NCI-H146 treated with DMSO at 0.1 percent for 48 hours (cell line): ENCODE data around the gene SLC30A5.
A peak's percentile ranks its signal among the peaks of the same experiment; 100 is the strongest.
"Not testable (repeated sequence)": the region's sequence is repeated elsewhere in the genome, so short reads cannot be mapped to it uniquely, and the experiment has no call there.

Experiments
- DNase-seq: peaks from one replicate; lab custom pipeline; 2025; ENCODE audit not compliant: unreplicated experiment; lab: John Stamatoyannopoulos, UW

SLC30A5 gene

GRCh38 chr5:69103521-69103920 is 9.7 kb downstream of the SLC30A5 start:
- no peak for DNase-seq

DNA sequence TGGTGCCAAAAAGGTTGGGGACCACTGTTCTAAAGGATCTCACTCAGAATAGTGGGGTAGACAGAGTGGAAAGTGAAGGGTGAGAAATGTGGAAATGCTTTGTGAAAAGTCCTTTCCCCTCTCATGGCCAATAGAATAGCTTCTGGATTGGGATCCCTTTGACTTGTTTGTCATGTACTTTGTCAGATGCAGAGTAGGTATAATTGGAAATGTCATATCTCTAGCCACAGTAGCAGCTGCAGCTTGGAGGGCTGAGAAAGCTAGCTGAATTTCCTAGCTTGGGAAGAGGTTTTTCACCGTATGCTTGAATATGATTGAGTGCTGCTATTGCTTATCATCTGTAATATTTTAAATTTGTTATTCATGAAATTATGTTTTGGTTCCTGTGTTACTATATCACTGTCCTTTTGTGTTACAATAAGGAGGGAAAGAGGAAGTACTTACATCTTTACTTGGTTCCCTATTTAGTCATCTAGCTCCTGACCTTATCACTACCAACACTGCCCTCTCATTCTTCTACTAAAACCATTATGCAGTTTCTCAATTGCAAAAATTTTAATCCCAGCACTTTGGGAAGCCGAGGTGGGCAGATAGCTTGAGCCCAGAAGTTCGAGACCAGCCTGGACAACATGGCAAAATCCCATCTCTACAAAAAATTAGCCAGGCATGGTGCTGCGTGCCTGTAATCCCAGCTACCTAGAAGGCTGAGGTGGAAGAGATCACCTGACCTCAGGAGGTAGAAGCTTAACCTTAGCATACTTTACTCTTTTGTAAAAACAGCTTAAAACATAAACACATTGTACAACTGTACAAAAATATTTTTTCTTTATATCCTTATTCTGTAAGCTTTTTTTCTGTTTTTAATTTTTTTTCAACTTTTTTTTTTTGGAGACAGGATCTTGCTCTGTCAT is 12.4 kb downstream of the SLC30A5 start:
- DNase-seq: no peak

- not testable (repeated sequence) for DNase-seq
These were observed 14.6 kb downstream of the SLC30A5 start for GRCh38 chr5:69108367-69108766.

- DNase-seq: no peak
These were observed 20.0 kb downstream of the SLC30A5 start for GRCh38 chr5:69113851-69114250.

DNA sequence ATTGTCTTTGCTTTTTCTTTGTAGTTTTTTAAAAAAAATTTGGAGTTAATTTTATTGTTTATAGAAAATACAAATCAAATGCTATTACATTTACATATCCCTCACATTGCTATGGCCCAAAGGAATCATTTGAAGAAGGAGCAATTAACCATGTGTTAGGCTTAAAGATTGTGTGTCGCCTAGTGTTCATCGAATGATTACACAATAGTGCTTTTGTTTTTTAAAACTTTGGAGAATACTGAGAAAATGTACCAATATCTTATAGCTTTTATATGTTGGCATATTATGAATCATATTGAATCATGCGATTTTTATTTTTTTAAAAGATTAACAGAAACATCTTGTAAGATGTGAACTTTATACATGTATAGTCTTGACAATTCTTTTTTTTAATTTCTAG is 21.7 kb downstream of the SLC30A5 start:
- no peak for DNase-seq

GRCh38 chr5:69129413-69129812 is 35.6 kb downstream of the SLC30A5 start:
- DNase-seq: no peak

- no peak for DNase-seq
These were observed 36.4 kb downstream of the SLC30A5 start for GRCh38 chr5:69130241-69130640.

DNA sequence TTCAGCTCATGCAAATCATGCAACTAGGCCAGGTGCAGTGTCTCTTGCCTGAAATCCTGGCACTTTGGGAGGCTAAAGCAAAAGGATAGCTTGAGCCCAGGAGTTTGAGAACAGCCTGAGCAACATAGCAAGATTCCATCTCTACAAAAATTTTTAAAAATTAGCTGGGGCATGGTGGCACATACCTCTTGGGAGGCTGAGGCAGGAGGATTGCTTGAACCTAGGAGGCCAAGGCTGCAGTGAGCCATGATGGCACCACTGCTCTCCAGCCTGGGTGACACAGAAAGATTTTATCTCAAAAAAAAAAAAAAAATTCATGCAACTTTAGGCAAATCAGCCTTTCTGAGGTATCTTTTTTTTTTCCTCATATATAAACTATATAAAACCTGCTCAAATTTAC is 37.5 kb downstream of the SLC30A5 start:
- DNase-seq: no peak

DNA sequence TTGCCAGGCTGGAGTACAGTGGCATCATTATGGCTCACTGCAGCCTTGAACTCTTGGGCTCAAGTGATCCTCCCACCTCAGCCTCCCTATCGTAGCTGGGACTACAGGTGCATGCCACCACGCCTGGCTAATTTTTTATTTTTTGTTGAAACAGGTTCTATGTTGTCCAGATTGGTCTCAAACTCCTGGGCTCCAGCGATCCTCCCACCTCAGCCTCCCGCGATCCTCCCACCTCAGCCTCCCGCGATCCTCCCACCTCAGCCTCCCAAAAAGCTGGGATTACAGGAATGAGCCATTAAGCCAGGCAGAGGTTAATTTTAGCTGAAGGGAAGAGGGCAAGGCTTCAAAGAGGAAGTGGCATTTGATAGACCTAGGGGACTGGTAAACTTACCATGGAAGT is 40.3 kb downstream of the SLC30A5 start:
- DNase-seq: no peak

GRCh38 chr5:69136293-69136692 is 42.5 kb downstream of the SLC30A5 start:
- DNase-seq: no peak

DNA sequence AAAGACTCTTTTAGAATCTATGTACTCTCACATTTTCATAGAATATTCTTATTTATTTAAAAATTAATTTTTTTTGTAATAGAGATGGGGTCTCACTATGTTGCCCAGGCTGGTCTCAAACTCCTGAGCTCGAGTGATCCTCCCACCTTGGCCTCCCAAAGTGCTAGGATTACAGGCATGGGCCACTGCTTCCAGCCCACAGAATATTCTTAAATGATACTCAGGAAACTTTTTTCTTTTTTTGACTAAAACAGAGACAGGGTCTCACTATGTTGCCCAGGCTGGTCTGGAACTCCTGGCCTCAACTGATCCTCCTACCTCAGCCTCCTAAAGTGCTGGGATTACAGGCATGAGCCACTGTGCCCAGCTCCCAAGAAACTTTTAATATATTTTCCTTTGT is 43.4 kb downstream of the SLC30A5 start:
- not testable (repeated sequence) for DNase-seq

DNA sequence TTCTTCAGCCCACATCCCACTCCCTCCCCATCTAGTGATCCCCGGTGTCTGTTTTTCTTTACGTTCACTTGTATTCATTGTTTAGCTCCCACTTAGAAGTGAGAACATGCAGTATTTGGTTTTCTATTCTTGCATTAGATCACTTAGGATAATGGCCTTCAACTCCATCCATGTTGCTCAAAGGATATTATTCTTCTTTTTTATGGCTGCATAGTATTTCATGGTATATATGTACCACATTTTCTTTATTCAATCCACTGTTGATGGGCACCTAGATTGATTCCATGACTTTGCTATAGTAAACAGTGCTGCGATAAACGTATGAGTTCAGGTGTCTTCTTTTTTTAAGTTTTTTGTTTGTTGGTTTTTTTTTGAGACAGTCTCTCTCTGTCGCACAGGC is 44.0 kb downstream of the SLC30A5 start:
- no peak for DNase-seq

- DNase-seq: no peak
These were observed 45.0 kb downstream of the SLC30A5 start for GRCh38 chr5:69138766-69139165.

GRCh38 chr5:69140239-69140638 is 46.4 kb downstream of the SLC30A5 start:
- DNase-seq: not testable (repeated sequence)

- DNase-seq: no peak
These were observed 47.0 kb downstream of the SLC30A5 start for GRCh38 chr5:69140827-69141226.

DNA sequence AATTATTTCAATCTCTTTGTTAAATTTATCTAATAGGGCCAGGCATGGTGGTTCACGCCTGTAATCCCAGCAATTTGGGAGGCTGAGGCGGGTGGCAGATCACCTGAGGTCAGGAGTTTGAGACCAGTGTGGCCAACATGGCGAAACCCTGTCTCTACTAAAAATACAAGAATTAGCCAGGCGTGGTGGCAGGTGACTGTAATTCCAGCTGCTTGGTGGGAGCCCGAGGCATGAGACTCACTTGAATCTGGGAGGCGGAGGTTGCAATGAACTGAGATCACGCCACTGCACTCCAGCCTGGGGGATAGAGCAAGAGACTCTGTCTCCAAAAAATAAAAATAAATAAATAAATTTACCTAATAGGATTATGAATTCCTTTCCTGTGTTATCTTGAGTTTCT is 54.8 kb downstream of the SLC30A5 start:
- DNase-seq: not testable (repeated sequence)

GRCh38 chr5:69148981-69149675 is 55.3 kb downstream of the SLC30A5 start:
- no peak for DNase-seq

GRCh38 chr5:69149676-69150010 is 55.8 kb downstream of the SLC30A5 start:
- DNase-seq: no peak

GRCh38 chr5:69152731-69153130 is 58.9 kb downstream of the SLC30A5 start:
- DNase-seq: no peak

DNA sequence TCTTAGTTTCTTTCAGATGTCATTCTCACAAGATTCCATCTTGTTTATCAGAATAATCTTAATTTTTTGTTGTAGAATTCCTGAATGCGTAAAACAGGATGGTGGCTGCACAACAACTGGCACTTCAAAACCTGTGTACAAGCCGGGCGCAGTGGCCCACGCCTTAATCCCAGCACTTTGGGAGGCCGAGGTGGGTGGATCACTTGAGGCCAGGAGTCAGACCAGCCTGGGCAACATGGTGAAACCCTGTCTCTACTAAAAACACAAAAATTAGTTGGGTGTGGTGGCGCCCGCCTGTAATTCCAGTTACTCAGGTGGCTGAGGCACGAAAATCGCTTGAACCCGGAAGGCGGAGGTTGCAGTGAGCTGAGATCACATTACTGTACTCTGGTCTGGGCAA is 62.6 kb downstream of the SLC30A5 start:
- no peak for DNase-seq

- no peak for DNase-seq
These were observed 64.2 kb downstream of the SLC30A5 start for GRCh38 chr5:69158039-69158438.

- DNase-seq: peak; percentile 23
These were observed 66.8 kb downstream of the SLC30A5 start for GRCh38 chr5:69160651-69161050.
